ENCODE results near the gene RUFY4.

The RUFY4 gene

GRCh38 chr2:218063896-218064295 lies 5.2 kb upstream of the RUFY4 start:
- no peak for DNase-seq (ENCODE audit: low spot score)

GRCh38 chr2:218065239-218066006 lies 3.6 kb upstream of the RUFY4 start:
- no peak for DNase-seq (ENCODE audit: low spot score)

- DNase-seq (ENCODE audit: low spot score), result no peak
These were observed 2.0 kb upstream of the RUFY4 start for GRCh38 chr2:218066926-218067515.

GRCh38 chr2:218067523-218067922 lies 1.5 kb upstream of the RUFY4 start:
- no peak for DNase-seq (ENCODE audit: low spot score)

GRCh38 chr2:218069606-218070300 lies 700 bp downstream of the RUFY4 start:
- DNase-seq (ENCODE audit: low spot score), result no peak

- DNase-seq (ENCODE audit: low spot score), result no peak
These were observed 1.5 kb downstream of the RUFY4 start for GRCh38 chr2:218070587-218070986.

- DNase-seq (ENCODE audit: low spot score), result no peak
These were observed 2.3 kb downstream of the RUFY4 start for GRCh38 chr2:218071218-218071937.

GRCh38 chr2:218072002-218072401 lies 2.9 kb downstream of the RUFY4 start:
- no peak for DNase-seq (ENCODE audit: low spot score)

GRCh38 chr2:218072478-218073024 lies 3.5 kb downstream of the RUFY4 start:
- DNase-seq (ENCODE audit: low spot score), result no peak

GRCh38 chr2:218073185-218073584 lies 4.1 kb downstream of the RUFY4 start:
- DNase-seq (ENCODE audit: low spot score), result no peak

GRCh38 chr2:218074031-218074430 lies 5.0 kb downstream of the RUFY4 start:
- DNase-seq (ENCODE audit: low spot score), result peak; percentile 55

- DNase-seq (ENCODE audit: low spot score), result no peak
These were observed 7.1 kb downstream of the RUFY4 start for GRCh38 chr2:218075975-218076811.

- DNase-seq (ENCODE audit: low spot score), result no peak
These were observed 8.6 kb downstream of the RUFY4 start for GRCh38 chr2:218077464-218078216.

- DNase-seq (ENCODE audit: low spot score), result no peak
These were observed 11.2 kb downstream of the RUFY4 start for GRCh38 chr2:218079943-218080913.

- DNase-seq (ENCODE audit: low spot score), result no peak
These were observed 12.0 kb downstream of the RUFY4 start for GRCh38 chr2:218081063-218081462.

- DNase-seq (ENCODE audit: low spot score), result no peak
These were observed 12.6 kb downstream of the RUFY4 start for GRCh38 chr2:218081695-218082094.

GRCh38 chr2:218082586-218083351 lies 13.7 kb downstream of the RUFY4 start:
- no peak for DNase-seq (ENCODE audit: low spot score)

- DNase-seq (ENCODE audit: low spot score), result no peak
These were observed 14.3 kb downstream of the RUFY4 start for GRCh38 chr2:218083352-218083676.

- no peak for DNase-seq (ENCODE audit: low spot score)
These were observed 17.4 kb downstream of the RUFY4 start for GRCh38 chr2:218086478-218086877.

All from NAMALWA (cell line).